Muscle layer of duodenum (tissue), 2 donors: ENCODE data around the gene TXNDC8.

Source experiments
- H3K27ac ChIP-seq: one replicate; pipeline ENCODE4 v1.7.0; 2013; ENCODE audit warnings: mild to moderate bottlenecking, low read length
- H3K27me3 ChIP-seq: one replicate; pipeline ENCODE4 v1.7.0; 2013; ENCODE audit warnings: low read depth, mild to moderate bottlenecking, control low read depth, low read length
- H3K36me3 ChIP-seq, 2 donors: one replicate each; pipeline ENCODE4 v1.7.0; 2013; ENCODE audit warnings: low read length in 2 of 2, control low read depth in 1 of 2, mild to moderate bottlenecking in 1 of 2; ENCODE audit not compliant: insufficient read depth in 2 of 2, control insufficient read depth in 1 of 2
- H3K4me1 ChIP-seq, 2 donors: one replicate each; pipeline ENCODE4 v1.7.0; 2013; ENCODE audit warnings: low read length in 2 of 2, mild to moderate bottlenecking in 2 of 2, control low read depth in 1 of 2, moderate library complexity in 1 of 2; ENCODE audit not compliant: insufficient read depth in 2 of 2, control insufficient read depth in 1 of 2
- H3K4me3 ChIP-seq, 2 donors: one replicate each; pipeline ENCODE4 v1.7.0; 2013; ENCODE audit warnings: low read length in 2 of 2, low read depth in 1 of 2, mild to moderate bottlenecking in 1 of 2
- H3K9me3 ChIP-seq, 2 donors: one replicate each; pipeline ENCODE4 v1.7.0; 2013; ENCODE audit warnings: low read length in 2 of 2, control low read depth in 1 of 2, mild to moderate bottlenecking in 1 of 2; ENCODE audit not compliant: control insufficient read depth in 1 of 2
- donor health status: healthy.

TXNDC8 gene

GRCh38 chr9:110293248-110293647 lies 44.4 kb downstream of the TXNDC8 start:
- no peaks in the 10 kb centered on the region for H3K9me3 ChIP-seq
- H3K4me3 ChIP-seq: no peak overlapping the region
- H3K36me3 ChIP-seq: no peaks in the 10 kb centered on the region
- H3K27ac ChIP-seq: no peak overlapping the region
- no peaks in the 10 kb centered on the region for H3K4me1 ChIP-seq
- H3K27me3 ChIP-seq: no peaks in the 10 kb centered on the region

DNA sequence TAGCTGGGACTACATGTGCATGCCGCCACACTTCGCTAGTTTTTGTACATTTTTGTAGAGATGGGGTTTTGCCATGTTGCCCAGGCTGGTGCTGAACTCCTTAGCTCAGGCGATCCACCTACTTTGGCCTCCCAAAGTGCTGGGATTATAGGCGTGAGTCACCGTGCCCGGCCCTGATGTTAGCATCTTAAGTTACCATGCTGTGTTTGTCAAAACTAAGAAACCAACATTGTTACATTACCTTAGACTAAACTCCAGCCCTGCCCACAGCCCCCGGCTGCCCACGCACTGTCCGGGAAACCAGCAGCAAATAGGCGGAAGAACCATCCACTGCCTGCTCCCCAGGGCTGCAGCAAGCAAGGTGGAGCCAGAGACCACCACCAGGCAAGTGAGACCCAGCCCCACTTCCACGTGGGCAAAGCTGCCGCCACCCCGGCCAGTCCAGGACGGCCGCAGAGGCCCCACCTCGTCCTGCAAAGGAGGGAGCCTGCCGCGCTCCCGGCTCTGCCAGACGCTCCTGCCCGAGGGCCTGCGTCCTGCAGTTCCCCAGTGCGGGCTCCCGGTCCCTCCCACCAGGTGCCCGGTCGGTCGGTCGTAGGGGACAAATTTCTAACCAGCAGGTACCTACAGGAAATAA lies 45.6 kb downstream of the TXNDC8 start:
- no peak overlapping the region for H3K4me3 ChIP-seq
- H3K9me3 ChIP-seq: no peaks in the 10 kb centered on the region
- H3K4me1 ChIP-seq: no peaks in the 10 kb centered on the region
- H3K36me3 ChIP-seq: no peaks in the 10 kb centered on the region
- H3K27ac ChIP-seq: no peak overlapping the region
- H3K27me3 ChIP-seq: no peaks in the 10 kb centered on the region

DNA sequence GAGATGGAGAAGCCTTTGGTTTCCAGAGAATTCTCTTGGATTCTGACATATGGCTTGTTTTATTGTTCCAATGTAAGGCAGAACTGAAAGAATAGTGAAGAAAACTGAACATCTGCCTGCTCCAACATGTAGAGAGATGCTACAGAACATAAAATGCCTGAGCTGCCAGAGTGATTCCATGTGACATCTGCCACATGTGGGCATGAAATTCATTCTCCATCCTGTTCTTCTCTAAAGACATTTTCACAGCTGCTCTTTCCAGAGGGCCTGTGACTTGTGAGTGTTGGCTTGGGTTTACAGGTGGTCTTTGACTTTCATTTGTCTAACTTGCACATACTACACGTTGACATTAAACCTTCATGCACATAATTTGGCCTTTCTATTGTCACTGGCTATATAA lies 47.7 kb downstream of the TXNDC8 start:
- H3K9me3 ChIP-seq: no peaks in the 10 kb centered on the region
- H3K4me1 ChIP-seq: no peaks in the 10 kb centered on the region
- no peaks in the 10 kb centered on the region for H3K27me3 ChIP-seq
- H3K4me3 ChIP-seq: no peak overlapping the region
- no peaks in the 10 kb centered on the region for H3K36me3 ChIP-seq
- no peak overlapping the region for H3K27ac ChIP-seq

DNA sequence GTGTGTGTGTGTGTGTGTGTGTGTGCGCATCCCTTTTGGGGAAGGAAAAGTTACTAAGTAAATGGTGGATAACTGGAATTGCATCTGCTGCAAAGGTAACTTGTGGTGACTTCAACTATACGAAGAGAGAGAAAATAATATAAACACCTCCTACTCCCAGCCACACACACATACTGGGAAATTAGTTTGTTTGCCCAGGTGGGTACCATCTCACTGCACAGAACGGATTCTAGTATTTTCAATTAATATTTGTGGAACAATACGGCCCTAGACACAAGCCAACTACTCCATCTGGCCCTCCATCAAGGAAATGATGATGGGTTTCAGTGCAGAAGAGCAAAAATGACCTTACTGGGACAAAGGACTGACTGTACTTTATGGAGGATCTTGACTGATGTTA lies 49.2 kb downstream of the TXNDC8 start:
- Histone ChIP-seq H3K27ac (no peak overlapping the region), H3K9me3 (no peaks in the 10 kb centered on the region), H3K4me1 (no peaks in the 10 kb centered on the region)

DNA sequence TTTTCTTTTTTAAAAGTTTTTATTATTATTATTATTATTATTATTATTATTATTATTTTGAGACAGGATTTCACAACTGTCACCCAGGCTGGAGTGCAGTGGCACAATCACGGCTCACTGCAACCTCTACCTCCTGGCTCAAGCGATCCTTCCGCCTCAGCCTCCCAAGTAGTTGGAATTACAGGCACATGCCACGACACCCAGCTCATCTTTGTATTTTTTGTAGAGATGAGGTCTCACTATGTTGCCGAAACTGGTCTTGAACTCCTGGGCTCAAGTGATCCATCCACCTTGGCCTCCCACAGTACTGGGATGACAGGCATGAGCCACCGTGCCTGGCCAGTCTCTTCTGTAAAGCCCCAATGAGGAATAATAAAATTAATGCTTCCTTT lies 50.4 kb downstream of the TXNDC8 start:
- H3K4me1 ChIP-seq: no peaks in the 10 kb centered on the region
- H3K4me3 ChIP-seq: no peak overlapping the region
- H3K9me3 ChIP-seq: no peaks in the 10 kb centered on the region
- H3K27me3 ChIP-seq: no peaks in the 10 kb centered on the region
- H3K27ac ChIP-seq: no peak overlapping the region
- no peaks in the 10 kb centered on the region for H3K36me3 ChIP-seq

More for the DNA sequence above, 49.2 kb downstream of the TXNDC8 start:
- H3K4me3 ChIP-seq: no peak overlapping the region
- no peaks in the 10 kb centered on the region for H3K36me3 ChIP-seq
- no peaks in the 10 kb centered on the region for H3K27me3 ChIP-seq

DNA sequence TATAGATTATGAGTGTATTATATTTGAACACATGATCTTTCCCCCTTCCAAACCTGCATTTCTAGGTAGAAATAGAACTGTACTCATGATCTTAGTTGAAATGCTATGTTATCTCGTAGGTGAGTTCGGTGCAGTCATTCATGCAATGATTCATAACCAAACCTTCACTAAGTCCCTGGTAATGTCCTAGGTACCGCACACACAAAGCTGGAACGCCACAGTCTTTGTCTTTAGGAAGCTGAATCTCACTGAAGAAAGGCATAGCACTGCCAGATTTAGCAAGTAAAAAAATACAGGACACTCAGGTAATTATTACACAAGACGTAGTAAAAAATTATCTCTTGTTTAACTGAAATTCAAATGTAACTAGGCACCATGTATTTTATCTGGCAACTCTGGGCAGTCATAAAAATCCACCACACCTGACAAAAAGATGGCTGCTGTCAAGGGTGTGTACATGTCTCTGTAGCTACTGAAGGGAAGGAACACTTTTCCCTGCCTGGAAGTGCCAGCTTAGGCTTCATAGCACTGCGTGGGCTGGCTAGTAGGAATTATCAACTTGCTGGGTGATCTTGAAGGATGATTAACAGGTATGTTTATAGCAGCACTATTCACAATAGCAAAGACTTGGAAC lies 53.3 kb downstream of the TXNDC8 start:
- Histone ChIP-seq H3K36me3 (no peaks in the 10 kb centered on the region), H3K4me3 (no peak overlapping the region), H3K27ac (no peak overlapping the region)

GRCh38 chr9:110283751-110284150 lies 53.9 kb downstream of the TXNDC8 start:
- Histone ChIP-seq H3K27me3 (no peaks in the 10 kb centered on the region), H3K27ac (peak overlapping the region; percentile 21), H3K36me3 (no peaks in the 10 kb centered on the region), H3K9me3 (no peaks in the 10 kb centered on the region), H3K4me1 (no peaks in the 10 kb centered on the region), H3K4me3 (no peak overlapping the region)

More for the DNA sequence above, 53.3 kb downstream of the TXNDC8 start:
- Histone ChIP-seq H3K27me3 (no peaks in the 10 kb centered on the region), H3K9me3 (no peaks in the 10 kb centered on the region), H3K4me1 (no peaks in the 10 kb centered on the region)

GRCh38 chr9:110282739-110283081 lies 55.0 kb downstream of the TXNDC8 start:
- H3K9me3 ChIP-seq: no peaks in the 10 kb centered on the region

GRCh38 chr9:110282018-110282738 lies 55.5 kb downstream of the TXNDC8 start:
- Histone ChIP-seq H3K36me3 (no peaks in the 10 kb centered on the region), H3K4me1 (no peaks in the 10 kb centered on the region), H3K9me3 (no peaks in the 10 kb centered on the region), H3K27me3 (no peaks in the 10 kb centered on the region), H3K4me3 (no peak overlapping the region), H3K27ac (no peak overlapping the region)

More at GRCh38 chr9:110282739-110283081, 55.0 kb downstream of the TXNDC8 start:
- Histone ChIP-seq H3K4me3 (no peak overlapping the region), H3K36me3 (no peaks in the 10 kb centered on the region), H3K27me3 (no peaks in the 10 kb centered on the region), H3K27ac (no peak overlapping the region), H3K4me1 (no peaks in the 10 kb centered on the region)

DNA sequence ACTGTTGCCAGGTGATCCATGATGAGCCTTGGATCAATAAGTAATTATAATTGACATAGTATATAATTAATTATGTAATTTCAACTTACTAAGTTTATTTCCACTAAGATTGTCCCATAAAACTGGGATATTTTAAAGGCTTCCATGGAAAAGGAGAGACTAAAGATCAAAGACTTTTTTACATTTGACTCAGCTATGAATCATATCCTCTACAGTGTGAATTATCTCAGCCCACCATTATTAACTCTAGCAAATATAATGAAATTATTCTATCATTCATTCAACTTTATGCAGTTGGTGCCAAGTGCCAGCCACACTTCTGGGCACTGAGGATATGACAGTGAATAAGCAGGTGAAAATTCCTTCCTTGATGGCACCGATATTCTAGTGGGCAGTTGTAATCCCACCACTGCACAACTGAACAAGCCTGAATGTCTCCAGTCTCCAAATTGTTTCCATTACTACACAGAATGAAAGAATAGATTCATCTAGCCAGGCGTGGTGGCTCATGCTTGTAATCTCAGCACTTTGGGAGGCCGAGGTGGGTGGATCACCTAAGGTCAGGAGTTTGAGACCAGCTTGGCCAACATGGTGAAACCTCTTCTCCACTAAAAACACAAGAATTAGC lies 59.5 kb downstream of the TXNDC8 start:
- H3K27me3 ChIP-seq: no peaks in the 10 kb centered on the region
- H3K27ac ChIP-seq: no peak overlapping the region
- no peaks in the 10 kb centered on the region for H3K36me3 ChIP-seq
- no peak overlapping the region for H3K4me3 ChIP-seq
- H3K9me3 ChIP-seq: no peaks in the 10 kb centered on the region
- H3K4me1 ChIP-seq: no peaks in the 10 kb centered on the region

- Histone ChIP-seq H3K9me3 (no peaks in the 10 kb centered on the region), H3K27me3 (no peaks in the 10 kb centered on the region), H3K27ac (no peak overlapping the region), H3K4me3 (no peak overlapping the region), H3K36me3 (no peaks in the 10 kb centered on the region), H3K4me1 (no peaks in the 10 kb centered on the region)
These were observed 60.9 kb downstream of the TXNDC8 start for GRCh38 chr9:110276781-110277180.
